Measurements from ENCODE around the gene DTHD1.

The DTHD1 gene

DNA sequence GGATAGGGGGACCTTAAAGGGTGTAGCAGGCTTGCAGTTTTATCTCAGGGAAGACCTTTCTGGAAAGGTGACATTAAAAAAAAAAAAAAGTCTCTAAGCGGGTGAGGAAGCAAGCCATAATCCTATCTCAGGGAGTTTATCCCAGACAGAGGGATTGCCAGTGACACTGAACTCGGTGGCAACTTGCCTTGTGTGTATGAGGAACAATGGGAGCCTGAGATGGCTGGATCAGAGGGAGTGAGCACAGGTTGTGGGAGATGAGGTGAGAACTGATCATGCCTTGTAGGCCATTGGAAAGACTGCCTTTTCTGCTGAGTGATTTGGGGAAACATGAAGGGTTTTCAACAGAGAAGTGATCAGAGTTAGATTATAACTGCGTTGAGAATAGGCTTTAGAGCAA lies 31.1 kb downstream of the DTHD1 start:
- Histone ChIP-seq H3K4me1 (ENCODE audit: control insufficient read depth in 5 of 5, insufficient read depth in 5 of 5, low read length in 5 of 5) (peaks cover 0 to 22% (median 4%) of the 10 kb centered on the region in 5 donors), H3K9ac (ENCODE audit: low read length in 5 of 5) (no peak overlapping the region), H3K27ac (ENCODE audit: low read depth, low read length) (no peak overlapping the region), H3K36me3 (ENCODE audit: control insufficient read depth in 5 of 5, insufficient read depth in 5 of 5, low read length in 5 of 5) (no peaks in the 10 kb centered on the region), H3K9me3 (ENCODE audit: control insufficient read depth in 5 of 5, low read length in 5 of 5) (no peaks in the 10 kb centered on the region), H3K27me3 (ENCODE audit: control insufficient read depth in 5 of 5, insufficient read depth in 4 of 5, low read length in 5 of 5) (no peaks in the 10 kb centered on the region), H3K4me3 (ENCODE audit: low read depth in 1 of 5, low read length in 5 of 5) (no peak overlapping the region)

GRCh38 chr4:36313301-36313700 lies 31.9 kb downstream of the DTHD1 start:
- no peak overlapping the region for H3K9ac ChIP-seq (ENCODE audit: low read length in 5 of 5)
- peaks cover 0 to 22% (median 4%) of the 10 kb centered on the region in 5 donors for H3K4me1 ChIP-seq (ENCODE audit: control insufficient read depth in 5 of 5, insufficient read depth in 5 of 5, low read length in 5 of 5)
- no peaks in the 10 kb centered on the region for H3K9me3 ChIP-seq (ENCODE audit: control insufficient read depth in 5 of 5, low read length in 5 of 5)
- H3K27me3 ChIP-seq (ENCODE audit: control insufficient read depth in 5 of 5, insufficient read depth in 4 of 5, low read length in 5 of 5): no peaks in the 10 kb centered on the region
- H3K36me3 ChIP-seq (ENCODE audit: control insufficient read depth in 5 of 5, insufficient read depth in 5 of 5, low read length in 5 of 5): no peaks in the 10 kb centered on the region
- H3K27ac ChIP-seq (ENCODE audit: low read depth, low read length): no peak overlapping the region
- no peak overlapping the region for H3K4me3 ChIP-seq (ENCODE audit: low read depth in 1 of 5, low read length in 5 of 5)

- no peaks in the 10 kb centered on the region for H3K27me3 ChIP-seq (ENCODE audit: control insufficient read depth in 5 of 5, insufficient read depth in 4 of 5, low read length in 5 of 5)
- H3K36me3 ChIP-seq (ENCODE audit: control insufficient read depth in 5 of 5, insufficient read depth in 5 of 5, low read length in 5 of 5): no peaks in the 10 kb centered on the region
- no peaks in the 10 kb centered on the region for H3K9me3 ChIP-seq (ENCODE audit: control insufficient read depth in 5 of 5, low read length in 5 of 5)
- peaks cover 0 to 22% (median 4%) of the 10 kb centered on the region in 5 donors for H3K4me1 ChIP-seq (ENCODE audit: control insufficient read depth in 5 of 5, insufficient read depth in 5 of 5, low read length in 5 of 5)
- H3K27ac ChIP-seq (ENCODE audit: low read depth, low read length): no peak overlapping the region
- no peak overlapping the region for H3K9ac ChIP-seq (ENCODE audit: low read length in 5 of 5)
- H3K4me3 ChIP-seq (ENCODE audit: low read depth in 1 of 5, low read length in 5 of 5): no peak overlapping the region
Measured at GRCh38 chr4:36313703-36314102, 32.3 kb downstream of the DTHD1 start.

DNA sequence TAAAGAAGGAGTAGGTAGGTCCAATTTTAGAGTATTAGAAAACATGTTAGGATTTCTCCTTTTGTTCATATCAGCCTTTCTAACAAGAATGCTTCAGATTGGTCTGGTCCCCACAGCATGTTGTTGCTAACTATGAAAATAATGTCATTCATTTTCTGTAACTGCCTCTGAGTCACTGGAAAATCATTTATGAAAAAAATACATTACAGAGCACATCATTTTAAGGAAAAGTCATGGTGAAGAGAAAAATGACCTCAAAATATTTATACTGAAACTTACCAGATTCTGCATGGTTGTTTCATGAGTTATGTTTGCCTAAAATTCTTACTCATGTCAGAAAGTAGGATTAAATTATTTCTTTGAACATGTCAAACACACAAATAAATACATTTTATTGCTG lies 35.2 kb downstream of the DTHD1 start:
- H3K9me3 ChIP-seq (ENCODE audit: control insufficient read depth in 5 of 5, low read length in 5 of 5): no peaks in the 10 kb centered on the region
- no peak overlapping the region for H3K9ac ChIP-seq (ENCODE audit: low read length in 5 of 5)
- no peaks in the 10 kb centered on the region for H3K27me3 ChIP-seq (ENCODE audit: control insufficient read depth in 5 of 5, insufficient read depth in 4 of 5, low read length in 5 of 5)
- no peak overlapping the region for H3K4me3 ChIP-seq (ENCODE audit: low read depth in 1 of 5, low read length in 5 of 5)
- no peaks in the 10 kb centered on the region for H3K36me3 ChIP-seq (ENCODE audit: control insufficient read depth in 5 of 5, insufficient read depth in 5 of 5, low read length in 5 of 5)
- H3K4me1 ChIP-seq (ENCODE audit: control insufficient read depth in 5 of 5, insufficient read depth in 5 of 5, low read length in 5 of 5): peaks cover 0 to 14% (median 0%) of the 10 kb centered on the region in 5 donors
- H3K27ac ChIP-seq (ENCODE audit: low read depth, low read length): no peak overlapping the region

DNA sequence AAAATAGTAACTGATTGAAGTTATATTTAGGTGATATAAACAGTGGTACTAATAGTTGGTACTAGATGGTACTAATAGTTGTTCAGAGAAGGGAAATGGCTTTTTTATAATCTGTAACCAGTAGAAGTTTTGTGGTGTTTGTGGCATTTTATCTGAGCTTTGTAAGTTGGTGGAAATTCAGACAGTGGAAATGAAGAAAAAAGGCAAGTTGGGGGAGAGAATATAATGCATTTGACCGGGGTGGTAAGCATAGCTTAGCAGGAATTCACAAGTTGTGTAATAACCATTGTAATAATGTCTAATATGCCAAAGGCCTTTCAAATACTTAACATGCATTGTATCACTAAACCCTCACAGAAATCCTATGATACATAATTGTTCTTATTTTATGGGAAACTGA lies 36.3 kb downstream of the DTHD1 start:
- H3K27me3 ChIP-seq (ENCODE audit: control insufficient read depth in 5 of 5, insufficient read depth in 4 of 5, low read length in 5 of 5): peaks cover 0 to 3% (median 0%) of the 10 kb centered on the region in 5 donors
- no peak overlapping the region for H3K4me3 ChIP-seq (ENCODE audit: low read depth in 1 of 5, low read length in 5 of 5)
- no peak overlapping the region for H3K27ac ChIP-seq (ENCODE audit: low read depth, low read length)
- no peaks in the 10 kb centered on the region for H3K9me3 ChIP-seq (ENCODE audit: control insufficient read depth in 5 of 5, low read length in 5 of 5)
- peaks cover 0 to 6% (median 0%) of the 10 kb centered on the region in 5 donors for H3K4me1 ChIP-seq (ENCODE audit: control insufficient read depth in 5 of 5, insufficient read depth in 5 of 5, low read length in 5 of 5)
- H3K9ac ChIP-seq (ENCODE audit: low read length in 5 of 5): no peak overlapping the region
- H3K36me3 ChIP-seq (ENCODE audit: control insufficient read depth in 5 of 5, insufficient read depth in 5 of 5, low read length in 5 of 5): no peaks in the 10 kb centered on the region

DNA sequence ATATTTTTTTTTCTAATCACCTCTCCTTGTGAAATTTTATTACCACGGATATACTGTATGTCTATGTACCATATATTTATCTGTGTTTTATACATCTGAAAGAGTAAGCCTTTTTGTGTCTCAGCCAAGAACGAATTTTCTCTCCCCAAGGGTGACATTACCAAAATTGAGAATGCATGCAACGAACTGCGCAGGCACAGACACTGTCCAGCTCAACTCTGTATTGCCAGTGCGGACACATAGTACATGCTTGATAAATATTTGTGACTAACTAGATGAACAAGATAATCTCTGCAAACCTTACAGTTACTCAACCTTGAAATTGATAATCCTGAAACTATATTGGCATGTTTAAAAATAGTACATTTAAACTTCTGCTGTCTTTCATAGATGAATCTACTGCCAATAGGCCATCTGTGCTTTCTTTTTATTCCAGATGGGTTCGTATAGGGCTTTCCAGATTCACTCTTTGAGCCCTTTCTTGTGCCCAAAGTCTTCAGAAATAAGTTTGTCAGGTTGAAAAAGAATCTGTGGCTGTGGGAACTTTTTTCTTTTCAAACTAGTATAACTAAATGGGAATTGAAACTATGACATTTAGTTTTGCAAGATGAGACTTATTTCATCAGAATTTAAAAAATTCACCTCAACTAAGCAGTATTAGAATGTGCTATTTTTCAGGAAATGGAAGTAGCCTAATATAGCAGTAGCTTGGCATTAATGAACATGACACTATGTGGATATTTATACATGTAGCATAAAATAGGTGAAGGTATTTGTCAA lies 38.9 kb downstream of the DTHD1 start:
- no peak overlapping the region for H3K4me3 ChIP-seq (ENCODE audit: low read depth in 1 of 5, low read length in 5 of 5)
- no peak overlapping the region for H3K9ac ChIP-seq (ENCODE audit: low read length in 5 of 5)
- H3K27me3 ChIP-seq (ENCODE audit: control insufficient read depth in 5 of 5, insufficient read depth in 4 of 5, low read length in 5 of 5): peaks cover 0 to 3% (median 0%) of the 10 kb centered on the region in 5 donors
- H3K9me3 ChIP-seq (ENCODE audit: control insufficient read depth in 5 of 5, low read length in 5 of 5): no peaks in the 10 kb centered on the region
- H3K27ac ChIP-seq (ENCODE audit: low read depth, low read length): no peak overlapping the region
- no peaks in the 10 kb centered on the region for H3K36me3 ChIP-seq (ENCODE audit: control insufficient read depth in 5 of 5, insufficient read depth in 5 of 5, low read length in 5 of 5)
- H3K4me1 ChIP-seq (ENCODE audit: control insufficient read depth in 5 of 5, insufficient read depth in 5 of 5, low read length in 5 of 5): peaks cover 0 to 5% (median 0%) of the 10 kb centered on the region in 5 donors

DNA sequence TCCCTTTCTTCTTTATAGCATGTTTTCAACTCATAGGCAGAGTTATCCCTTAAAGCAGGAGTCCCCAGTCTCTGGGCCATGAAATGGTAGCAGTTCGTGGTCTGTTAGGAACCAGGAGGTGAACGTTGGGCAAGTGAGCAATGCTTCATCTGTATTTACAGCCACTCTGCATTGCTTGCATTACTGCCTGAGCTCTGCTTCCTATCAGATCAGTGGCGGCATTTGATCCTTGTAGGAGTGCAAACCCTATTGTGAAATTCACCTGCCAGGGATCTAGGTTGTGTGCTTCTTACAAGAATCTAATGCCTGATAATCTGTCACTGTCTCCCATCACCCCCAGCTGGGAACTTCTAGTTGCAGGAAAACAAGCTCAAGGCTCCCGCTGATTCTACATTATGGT lies 39.8 kb downstream of the DTHD1 start:
- peaks cover 0 to 3% (median 0%) of the 10 kb centered on the region in 5 donors for H3K27me3 ChIP-seq (ENCODE audit: control insufficient read depth in 5 of 5, insufficient read depth in 4 of 5, low read length in 5 of 5)
- H3K9ac ChIP-seq (ENCODE audit: low read length in 5 of 5): no peak overlapping the region
- no peak overlapping the region for H3K4me3 ChIP-seq (ENCODE audit: low read depth in 1 of 5, low read length in 5 of 5)
- no peak overlapping the region for H3K27ac ChIP-seq (ENCODE audit: low read depth, low read length)
- H3K9me3 ChIP-seq (ENCODE audit: control insufficient read depth in 5 of 5, low read length in 5 of 5): no peaks in the 10 kb centered on the region
- no peaks in the 10 kb centered on the region for H3K36me3 ChIP-seq (ENCODE audit: control insufficient read depth in 5 of 5, insufficient read depth in 5 of 5, low read length in 5 of 5)
- H3K4me1 ChIP-seq (ENCODE audit: control insufficient read depth in 5 of 5, insufficient read depth in 5 of 5, low read length in 5 of 5): peaks cover 0 to 5% (median 0%) of the 10 kb centered on the region in 5 donors

GRCh38 chr4:36322921-36323354 lies 41.5 kb downstream of the DTHD1 start:
- Histone ChIP-seq H3K36me3 (ENCODE audit: control insufficient read depth in 5 of 5, insufficient read depth in 5 of 5, low read length in 5 of 5) (no peaks in the 10 kb centered on the region), H3K9me3 (ENCODE audit: control insufficient read depth in 5 of 5, low read length in 5 of 5) (no peaks in the 10 kb centered on the region), H3K9ac (ENCODE audit: low read length in 5 of 5) (no peak overlapping the region), H3K4me3 (ENCODE audit: low read depth in 1 of 5, low read length in 5 of 5) (no peak overlapping the region), H3K4me1 (ENCODE audit: control insufficient read depth in 5 of 5, insufficient read depth in 5 of 5, low read length in 5 of 5) (peaks cover 0 to 5% (median 0%) of the 10 kb centered on the region in 5 donors), H3K27ac (ENCODE audit: low read depth, low read length) (no peak overlapping the region), H3K27me3 (ENCODE audit: control insufficient read depth in 5 of 5, insufficient read depth in 4 of 5, low read length in 5 of 5) (peaks cover 0 to 3% (median 0%) of the 10 kb centered on the region in 5 donors)

DNA sequence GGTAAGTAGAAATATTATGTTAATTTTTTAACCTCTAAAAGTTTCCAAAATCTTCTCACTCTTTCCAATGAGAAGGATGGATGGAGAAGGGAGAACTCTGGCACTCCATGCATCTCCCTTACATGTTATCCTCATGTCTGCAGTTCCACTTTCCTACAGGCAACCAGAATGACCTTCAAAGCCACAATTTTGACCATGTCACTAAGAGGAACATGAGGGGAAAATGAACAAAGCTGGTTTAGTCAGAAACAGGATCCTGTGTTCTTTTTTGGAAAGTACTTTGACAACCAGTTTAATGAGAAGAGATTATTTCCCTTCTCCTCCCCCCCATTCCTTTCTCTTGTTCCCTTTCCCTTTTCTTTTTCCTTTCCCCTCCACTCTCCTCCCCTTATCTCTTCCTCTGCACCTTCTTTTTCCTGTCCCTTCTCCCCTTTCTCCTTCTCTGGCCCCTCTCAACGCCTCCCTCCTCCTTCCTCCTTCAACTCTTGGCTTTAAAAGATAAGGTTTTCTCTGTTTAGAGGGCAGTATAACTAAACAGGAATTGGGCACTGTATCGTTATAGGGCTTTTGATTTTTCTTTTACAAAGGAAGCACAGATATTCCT lies 42.5 kb downstream of the DTHD1 start:
- H3K27ac ChIP-seq (ENCODE audit: low read depth, low read length): no peak overlapping the region
- no peak overlapping the region for H3K4me3 ChIP-seq (ENCODE audit: low read depth in 1 of 5, low read length in 5 of 5)
- no peaks in the 10 kb centered on the region for H3K36me3 ChIP-seq (ENCODE audit: control insufficient read depth in 5 of 5, insufficient read depth in 5 of 5, low read length in 5 of 5)
- H3K9ac ChIP-seq (ENCODE audit: low read length in 5 of 5): no peak overlapping the region
- H3K4me1 ChIP-seq (ENCODE audit: control insufficient read depth in 5 of 5, insufficient read depth in 5 of 5, low read length in 5 of 5): peaks cover 0 to 5% (median 0%) of the 10 kb centered on the region in 5 donors
- no peaks in the 10 kb centered on the region for H3K9me3 ChIP-seq (ENCODE audit: control insufficient read depth in 5 of 5, low read length in 5 of 5)
- peaks cover 0 to 3% (median 0%) of the 10 kb centered on the region in 5 donors for H3K27me3 ChIP-seq (ENCODE audit: control insufficient read depth in 5 of 5, insufficient read depth in 4 of 5, low read length in 5 of 5)

DNA sequence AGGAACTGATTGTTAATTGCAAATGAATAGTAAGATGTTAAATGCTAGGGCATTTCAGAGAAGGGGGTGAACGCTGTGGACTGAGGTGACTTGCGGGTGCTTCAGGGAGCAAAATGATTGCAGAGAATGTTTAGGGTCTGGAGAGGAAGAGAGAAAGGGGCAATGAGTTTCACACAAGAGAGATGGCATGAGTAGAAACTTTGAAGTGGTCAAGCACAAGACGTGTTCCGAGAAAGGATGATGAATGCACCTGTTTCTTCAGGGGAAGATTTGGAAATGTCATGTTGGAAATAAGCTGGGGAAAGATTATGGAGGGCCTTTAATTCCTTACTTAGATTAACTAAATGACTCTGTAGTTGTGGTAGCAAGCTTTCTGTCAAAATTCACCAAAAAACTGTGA lies 43.4 kb downstream of the DTHD1 start:
- Histone ChIP-seq H3K9me3 (ENCODE audit: control insufficient read depth in 5 of 5, low read length in 5 of 5) (no peaks in the 10 kb centered on the region), H3K27ac (ENCODE audit: low read depth, low read length) (no peak overlapping the region)

More for the DNA sequence above, 43.4 kb downstream of the DTHD1 start:
- peaks cover 0 to 3% (median 0%) of the 10 kb centered on the region in 5 donors for H3K27me3 ChIP-seq (ENCODE audit: control insufficient read depth in 5 of 5, insufficient read depth in 4 of 5, low read length in 5 of 5)
- H3K4me3 ChIP-seq (ENCODE audit: low read depth in 1 of 5, low read length in 5 of 5): no peak overlapping the region
- no peaks in the 10 kb centered on the region for H3K36me3 ChIP-seq (ENCODE audit: control insufficient read depth in 5 of 5, insufficient read depth in 5 of 5, low read length in 5 of 5)
- H3K9ac ChIP-seq (ENCODE audit: low read length in 5 of 5): no peak overlapping the region
- H3K4me1 ChIP-seq (ENCODE audit: control insufficient read depth in 5 of 5, insufficient read depth in 5 of 5, low read length in 5 of 5): peaks cover 0 to 5% (median 0%) of the 10 kb centered on the region in 5 donors
